Subcutaneous adipose tissue (tissue), 4 donors: ENCODE results near the gene SMARCD2. TPM values are rescaled to one million over a fixed set of nuclear protein-coding genes. Genes with fewer than 3 reads are reported as not detected.

Experiments
- small RNA-seq: library from RNA; depleted of rRNA; stranded (forward); fragments of <200 nt; gene quantifications from one replicate; pipeline ENCODE3, GENCODE V24; 2016
- total RNA-seq, 4 donors: library from RNA; depleted of rRNA; stranded (reverse); fragments of >200 nt; gene quantifications; one replicate each; pipeline ENCODE4 v1.1.0, GENCODE V29; 2016
- TF ChIP-seq, protein P1 (sequence below): fragments of 450-650 bp; IDR thresholded peaks from one replicate; pipeline ENCODE4 v1.5.1; 2016; ENCODE audit warnings: low read depth, mild to moderate bottlenecking, control low read depth, antibody characterized with exemption, moderate library complexity

SMARCD2 gene
- total RNA-seq, 4 donors from 2014 or later: 101 to 246 (median 141) TPM

DNA sequence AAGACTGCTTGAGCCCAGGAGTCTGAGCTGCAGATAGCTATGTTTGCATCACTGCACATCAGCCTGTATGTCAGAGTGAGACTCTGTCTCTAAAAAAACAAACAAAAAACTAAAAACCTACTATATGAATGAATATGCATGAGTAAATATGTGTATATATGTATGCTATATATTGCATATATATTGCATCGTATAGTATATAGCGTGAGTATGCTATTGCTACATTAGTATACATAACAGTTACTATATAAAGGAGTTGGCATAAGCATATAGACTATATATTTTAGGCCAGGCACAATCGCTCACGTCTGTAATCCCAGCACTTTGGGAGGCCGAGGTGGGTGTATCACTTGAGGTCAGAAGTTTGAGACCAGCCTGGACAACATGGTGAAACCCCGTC lies 52.4 kb downstream of the SMARCD2 start:
- TF ChIP-seq, protein P1, sequence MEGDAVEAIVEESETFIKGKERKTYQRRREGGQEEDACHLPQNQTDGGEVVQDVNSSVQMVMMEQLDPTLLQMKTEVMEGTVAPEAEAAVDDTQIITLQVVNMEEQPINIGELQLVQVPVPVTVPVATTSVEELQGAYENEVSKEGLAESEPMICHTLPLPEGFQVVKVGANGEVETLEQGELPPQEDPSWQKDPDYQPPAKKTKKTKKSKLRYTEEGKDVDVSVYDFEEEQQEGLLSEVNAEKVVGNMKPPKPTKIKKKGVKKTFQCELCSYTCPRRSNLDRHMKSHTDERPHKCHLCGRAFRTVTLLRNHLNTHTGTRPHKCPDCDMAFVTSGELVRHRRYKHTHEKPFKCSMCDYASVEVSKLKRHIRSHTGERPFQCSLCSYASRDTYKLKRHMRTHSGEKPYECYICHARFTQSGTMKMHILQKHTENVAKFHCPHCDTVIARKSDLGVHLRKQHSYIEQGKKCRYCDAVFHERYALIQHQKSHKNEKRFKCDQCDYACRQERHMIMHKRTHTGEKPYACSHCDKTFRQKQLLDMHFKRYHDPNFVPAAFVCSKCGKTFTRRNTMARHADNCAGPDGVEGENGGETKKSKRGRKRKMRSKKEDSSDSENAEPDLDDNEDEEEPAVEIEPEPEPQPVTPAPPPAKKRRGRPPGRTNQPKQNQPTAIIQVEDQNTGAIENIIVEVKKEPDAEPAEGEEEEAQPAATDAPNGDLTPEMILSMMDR: no peak

DNA sequence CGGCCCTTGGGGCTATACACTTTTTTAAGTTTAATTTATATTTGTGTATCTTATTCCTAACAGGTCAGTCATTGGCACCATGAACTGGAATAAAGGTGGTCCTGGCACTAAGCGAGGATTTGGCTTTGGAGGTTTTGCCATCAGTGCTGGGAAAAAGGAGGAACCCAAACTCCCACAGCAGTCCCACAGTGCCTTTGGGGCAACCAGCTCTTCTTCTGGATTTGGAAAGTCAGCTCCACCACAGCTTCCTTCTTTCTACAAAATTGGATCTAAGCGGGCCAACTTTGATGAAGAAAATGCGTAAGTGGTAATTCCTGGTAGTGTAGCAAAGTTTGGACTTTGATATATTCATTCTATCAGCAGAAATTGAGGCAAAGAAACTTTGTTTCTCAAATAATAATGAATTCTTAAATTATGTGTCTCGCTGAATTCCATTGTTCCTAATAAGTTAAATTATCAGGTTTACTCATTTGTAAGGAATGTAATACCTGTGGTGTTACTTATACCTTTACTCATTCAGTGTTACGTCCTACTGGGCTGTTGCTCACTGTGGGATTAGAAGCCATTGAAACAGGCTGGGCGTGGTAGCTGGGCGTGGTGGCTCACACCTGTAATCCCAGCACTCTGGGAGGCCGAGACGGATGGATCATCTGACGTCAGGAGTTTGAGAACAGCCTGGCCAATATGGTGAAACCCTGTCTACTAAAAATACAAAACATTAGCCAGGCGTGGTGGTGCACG lies 55.3 kb downstream of the SMARCD2 start:
- TF ChIP-seq, protein P1: no peak

DNA sequence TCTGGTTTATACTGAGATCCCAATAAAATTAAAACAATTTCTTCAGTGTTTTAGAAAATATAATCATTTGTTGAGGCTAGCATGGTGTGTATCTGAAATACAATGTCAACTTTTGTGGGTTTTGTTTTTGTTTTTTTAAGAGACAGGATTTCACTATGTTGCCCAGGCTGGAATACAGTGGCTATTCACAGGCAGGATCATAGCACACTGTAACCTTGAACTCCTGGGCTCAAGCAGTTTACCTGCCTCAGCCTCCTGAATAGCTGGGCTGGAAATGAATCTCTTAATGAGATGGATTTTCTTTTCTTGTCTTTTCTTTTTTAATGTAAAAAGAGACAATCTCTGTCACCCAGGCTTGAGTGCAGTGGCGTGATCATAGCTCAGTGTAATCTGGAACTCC lies 56.4 kb downstream of the SMARCD2 start:
- TF ChIP-seq, protein P1: no peak

DNA sequence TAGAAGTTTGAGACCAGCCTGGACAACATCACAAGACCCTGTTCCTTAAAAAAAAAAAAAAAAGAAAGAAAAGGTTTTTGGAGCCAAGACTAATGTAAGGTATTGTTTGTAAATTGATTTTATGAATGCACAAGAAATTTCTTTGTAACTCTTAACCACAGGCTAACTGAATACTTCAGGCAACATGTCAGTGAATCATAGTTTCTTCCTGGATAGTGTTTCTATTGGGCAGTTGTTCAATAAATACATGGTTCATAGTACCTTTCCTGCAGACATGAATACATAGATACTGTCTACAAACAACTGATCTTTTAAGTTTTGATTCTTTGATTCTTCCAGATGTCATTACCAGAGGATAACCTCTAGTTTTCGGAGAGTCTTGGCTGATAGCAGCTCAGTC lies 56.9 kb downstream of the SMARCD2 start:
- TF ChIP-seq, protein P1: no peak

DNA sequence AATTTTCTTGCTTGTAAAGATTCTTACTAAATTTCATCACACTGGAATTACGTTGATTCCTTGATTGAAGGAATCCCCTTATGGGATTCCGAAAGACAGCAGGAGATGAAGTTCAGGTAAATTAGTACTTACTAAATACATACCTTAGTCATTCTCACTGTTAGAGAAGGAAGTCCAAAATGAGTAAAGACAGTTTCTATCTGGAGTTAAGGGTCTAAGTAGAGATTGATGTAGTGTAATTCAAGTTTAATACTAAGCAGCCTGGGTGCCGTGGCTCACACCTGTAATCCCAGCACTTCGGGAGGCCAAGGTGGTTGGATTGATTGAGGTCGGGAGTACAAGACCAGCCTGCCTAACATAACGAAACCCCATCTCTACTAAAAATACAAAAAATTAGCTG lies 59.0 kb downstream of the SMARCD2 start:
- TF ChIP-seq, protein P1: no peak

Small RNA genes lying within 50 kb of the gene (small RNA-seq; reads per million reads assigned to genes)
- gene AC040958.1: not detected

Other genes starting within 250 kb of the SMARCD2 start
- gene TACO1, start 241.8 kb downstream of the SMARCD2 start, total RNA-seq: 10 to 100 TPM; 10.2 to 17.7 (median 14.6) TPM
- gene MAP3K3, start 220.3 kb downstream of the SMARCD2 start, total RNA-seq: 10 to 100 TPM; 37.7 to 80.8 (median 62.0) TPM
- 10 to 100 TPM in 1 of 4 donors, 1 to 10 TPM in 3; 1.3 to 17.8 (median 6.0) TPM for gene LIMD2, start 142.6 kb downstream of the SMARCD2 start, total RNA-seq
- 10 to 100 TPM; 22.9 to 36.0 (median 31.8) TPM for gene STRADA, start 100.9 kb downstream of the SMARCD2 start, total RNA-seq
- 10 to 100 TPM; 45.6 to 60.0 (median 51.3) TPM for gene CCDC47, start 69.1 kb downstream of the SMARCD2 start, total RNA-seq
- gene DDX42, start 68.5 kb downstream of the SMARCD2 start, total RNA-seq: 100 to 1,000 TPM; 121 to 179 (median 144) TPM
- 100 to 1,000 TPM in 1 of 4 donors, 10 to 100 TPM in 3; 66.0 to 127 (median 83.2) TPM for gene PSMC5, start 15.3 kb downstream of the SMARCD2 start, total RNA-seq
- gene FTSJ3, start 15.0 kb downstream of the SMARCD2 start, total RNA-seq: 10 to 100 TPM; 33.1 to 45.6 (median 38.8) TPM
- gene CSH2, start 31.0 kb upstream of the SMARCD2 start, total RNA-seq: not detected
- not detected for gene GH2, start 39.3 kb upstream of the SMARCD2 start, total RNA-seq
- gene CSH1, start 53.9 kb upstream of the SMARCD2 start, total RNA-seq: not detected
- gene CSHL1, start 68.6 kb upstream of the SMARCD2 start, total RNA-seq: not detected
- not detected for gene GH1, start 76.2 kb upstream of the SMARCD2 start, total RNA-seq
- gene CD79B, start 89.6 kb upstream of the SMARCD2 start, total RNA-seq: 1 to 10 TPM; 3.1 to 4.6 (median 3.8) TPM
- 10 to 100 TPM in 2 of 4 donors, 1 to 10 TPM in 2; 6.2 to 43.3 (median 18.1) TPM for gene SCN4A, start 130.2 kb upstream of the SMARCD2 start, total RNA-seq
- gene PRR29, start 155.7 kb upstream of the SMARCD2 start, total RNA-seq: under 1 TPM in 3 of 4 donors, not detected in 1; 0.17 to 0.82 (median 0.57) TPM
- 10 to 100 TPM; 45.6 to 92.1 (median 69.8) TPM for gene ICAM2, start 177.9 kb upstream of the SMARCD2 start, total RNA-seq